ENCODE data around the gene YIPF2.
A peak's percentile ranks its signal among the peaks of the same experiment; 100 is the strongest.
"Not testable (repeated sequence)": the region's sequence is repeated elsewhere in the genome, so short reads cannot be mapped to it uniquely, and the experiment has no call there.

Gene YIPF2

DNA sequence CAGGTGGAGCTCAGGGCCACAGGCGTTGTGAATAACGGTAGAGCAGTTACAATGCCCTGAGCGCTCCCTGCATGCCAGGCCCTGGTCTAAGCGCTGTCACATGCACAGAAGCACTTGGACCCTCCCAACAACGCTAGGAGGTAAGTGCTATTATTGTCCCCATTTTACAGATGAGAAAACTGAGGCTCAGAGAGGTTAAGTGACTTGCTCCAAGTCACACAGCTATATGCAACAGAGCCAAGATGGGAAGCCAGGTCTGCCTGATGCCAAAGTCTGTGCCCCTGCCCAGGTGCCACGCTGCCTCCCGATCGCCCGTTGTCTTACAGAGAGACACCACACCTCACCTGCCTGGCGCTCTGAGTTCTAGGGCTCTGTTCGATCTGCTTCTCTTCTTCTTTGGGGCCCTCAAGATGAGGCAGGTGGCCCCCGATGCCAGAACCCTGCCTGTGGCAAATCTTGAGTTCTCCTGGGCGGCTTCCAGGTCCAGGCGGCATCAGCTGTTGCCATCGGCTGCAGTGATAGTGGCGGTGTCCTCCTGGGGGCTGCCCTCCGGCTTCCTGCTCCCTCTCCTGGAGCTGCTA, 20.0 kb downstream of the YIPF2 start:
- no peak for DNase-seq

GRCh38 chr19:10907925-10908324, 20.5 kb downstream of the YIPF2 start:
- DNase-seq = no peak

DNA sequence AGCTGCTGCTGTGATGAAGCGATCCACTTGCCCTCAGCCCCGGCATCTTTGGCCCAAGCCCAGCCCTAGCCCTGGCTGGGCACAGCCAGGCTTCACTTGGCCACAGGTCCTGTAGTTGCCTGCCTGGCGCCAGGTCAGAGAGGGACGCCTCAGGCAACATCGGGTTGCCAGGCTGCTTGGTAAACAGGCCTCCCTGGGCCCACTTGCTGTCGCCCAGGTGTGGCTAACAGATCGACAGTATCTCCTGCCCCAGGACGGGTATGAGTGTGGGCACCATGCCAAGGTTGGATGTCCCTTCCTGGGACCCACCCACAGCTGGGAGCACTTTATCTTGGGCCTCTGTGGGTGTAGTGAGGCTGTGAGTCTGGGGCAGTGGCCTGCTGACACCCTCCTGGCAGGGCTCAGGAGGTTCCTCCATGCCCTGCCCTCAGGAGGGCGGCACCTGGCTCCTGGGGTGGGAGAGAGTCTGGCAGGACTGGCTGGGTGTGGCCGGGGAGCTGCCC, 29.2 kb downstream of the YIPF2 start:
- DNase-seq = no peak

DNA sequence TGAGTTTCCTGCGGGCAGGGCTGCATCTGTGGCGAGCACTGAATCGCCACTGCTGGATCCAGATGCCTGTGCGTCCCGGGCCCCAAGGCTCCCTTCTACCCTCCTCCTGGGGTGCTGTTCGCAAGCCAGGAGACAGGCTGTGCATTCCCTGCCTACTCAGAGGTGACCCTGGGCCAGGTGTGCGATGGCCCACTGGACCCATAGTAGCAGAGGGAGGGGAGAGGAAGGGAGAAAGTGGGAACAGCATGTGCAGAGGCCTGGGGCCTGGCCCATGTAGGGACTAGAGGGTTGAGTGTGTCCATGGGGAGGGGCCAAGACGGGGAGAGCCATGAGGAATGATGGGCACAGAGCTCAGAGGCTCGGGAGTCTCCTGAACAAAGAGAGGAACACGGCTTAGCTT, 29.8 kb downstream of the YIPF2 start:
- no peak for DNase-seq

- peak; percentile 67 for DNase-seq
Measured at GRCh38 chr19:10896851-10897526, 31.4 kb downstream of the YIPF2 start.

GRCh38 chr19:10895920-10896319, 32.5 kb downstream of the YIPF2 start:
- DNase-seq = no peak

- no peak for DNase-seq
Measured at GRCh38 chr19:10895363-10895762, 33.1 kb downstream of the YIPF2 start.

GRCh38 chr19:10894911-10895213, 33.6 kb downstream of the YIPF2 start:
- no peak for DNase-seq

- no peak for DNase-seq
Measured at GRCh38 chr19:10892256-10892655, 36.2 kb downstream of the YIPF2 start.

DNA sequence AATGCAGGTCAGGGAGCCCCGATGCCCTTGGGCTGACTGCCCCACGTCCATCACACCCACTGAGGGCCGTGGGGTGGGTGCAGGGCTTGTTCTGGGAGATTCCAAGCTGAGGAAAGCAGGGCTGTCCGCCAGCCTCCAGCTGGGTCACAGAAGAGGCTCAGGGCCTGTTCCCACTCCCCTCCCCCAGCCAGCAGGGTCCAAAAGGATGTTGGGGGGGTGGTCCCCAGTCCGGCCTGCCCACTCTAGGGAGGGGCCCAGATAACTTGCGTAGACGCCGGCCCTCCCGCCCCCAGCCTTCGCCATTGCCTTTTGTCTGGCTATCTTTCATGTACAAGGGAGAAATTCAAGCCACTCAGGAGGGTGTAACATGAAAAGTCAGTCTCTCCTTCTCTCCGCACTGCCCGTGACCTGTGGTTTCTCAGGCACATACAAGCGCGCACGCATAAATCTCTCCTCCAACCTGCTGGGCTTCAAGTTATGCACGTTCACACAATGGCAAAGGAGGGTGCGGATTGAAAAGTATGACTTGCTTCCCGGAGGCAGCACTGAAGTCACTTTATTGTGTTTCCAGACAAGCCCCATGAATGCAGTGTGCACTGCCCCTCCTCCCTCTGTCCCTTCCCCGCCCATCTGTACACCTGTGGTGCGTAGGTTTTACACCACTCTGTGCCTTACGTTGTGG, 36.9 kb downstream of the YIPF2 start:
- no peak for DNase-seq

DNA sequence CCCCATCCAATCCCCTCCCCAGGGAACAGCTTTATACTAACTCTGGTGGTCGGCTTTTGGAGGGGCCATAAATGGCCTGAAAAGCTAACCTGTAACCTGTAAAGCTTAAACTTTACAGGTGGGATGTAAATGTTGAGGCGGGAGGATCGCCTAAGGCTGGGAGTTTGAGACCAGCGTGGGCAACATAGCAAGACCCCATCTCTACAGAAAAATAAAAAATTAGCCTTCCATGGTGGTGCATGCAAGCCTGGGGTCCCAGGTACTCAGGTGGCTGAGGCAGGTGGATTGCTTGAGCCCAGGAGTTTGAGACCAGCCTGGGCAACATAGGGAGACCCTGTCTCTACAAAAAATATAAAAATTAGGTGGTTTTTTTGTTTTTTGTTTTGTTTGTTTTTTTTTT, 38.6 kb downstream of the YIPF2 start:
- no peak for DNase-seq

DNA sequence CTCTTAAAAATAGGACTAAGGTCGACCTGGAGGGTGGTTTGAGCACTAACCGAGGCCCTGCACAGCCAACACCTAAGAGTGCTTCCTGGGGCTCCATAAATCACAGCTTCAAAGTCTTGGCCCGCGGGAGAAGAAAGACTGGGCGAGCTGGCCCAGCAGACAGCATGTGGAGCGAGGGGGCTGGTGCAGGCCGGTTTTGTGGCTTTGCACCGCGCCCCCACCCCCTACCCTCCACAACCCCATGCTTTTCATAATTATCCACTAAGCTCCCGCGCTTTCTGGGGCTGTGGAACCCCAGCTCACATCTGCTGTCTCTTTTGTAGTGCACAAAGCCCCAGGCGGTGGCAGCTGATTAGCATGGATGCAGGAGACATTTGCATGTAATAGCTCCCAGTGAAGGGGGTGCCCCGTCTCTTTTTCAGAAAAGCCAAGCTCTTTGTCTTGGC, 40.0 kb downstream of the YIPF2 start:
- DNase-seq = peak; percentile 78

- DNase-seq = no peak
Measured at GRCh38 chr19:10887616-10888367, 40.6 kb downstream of the YIPF2 start.

DNA sequence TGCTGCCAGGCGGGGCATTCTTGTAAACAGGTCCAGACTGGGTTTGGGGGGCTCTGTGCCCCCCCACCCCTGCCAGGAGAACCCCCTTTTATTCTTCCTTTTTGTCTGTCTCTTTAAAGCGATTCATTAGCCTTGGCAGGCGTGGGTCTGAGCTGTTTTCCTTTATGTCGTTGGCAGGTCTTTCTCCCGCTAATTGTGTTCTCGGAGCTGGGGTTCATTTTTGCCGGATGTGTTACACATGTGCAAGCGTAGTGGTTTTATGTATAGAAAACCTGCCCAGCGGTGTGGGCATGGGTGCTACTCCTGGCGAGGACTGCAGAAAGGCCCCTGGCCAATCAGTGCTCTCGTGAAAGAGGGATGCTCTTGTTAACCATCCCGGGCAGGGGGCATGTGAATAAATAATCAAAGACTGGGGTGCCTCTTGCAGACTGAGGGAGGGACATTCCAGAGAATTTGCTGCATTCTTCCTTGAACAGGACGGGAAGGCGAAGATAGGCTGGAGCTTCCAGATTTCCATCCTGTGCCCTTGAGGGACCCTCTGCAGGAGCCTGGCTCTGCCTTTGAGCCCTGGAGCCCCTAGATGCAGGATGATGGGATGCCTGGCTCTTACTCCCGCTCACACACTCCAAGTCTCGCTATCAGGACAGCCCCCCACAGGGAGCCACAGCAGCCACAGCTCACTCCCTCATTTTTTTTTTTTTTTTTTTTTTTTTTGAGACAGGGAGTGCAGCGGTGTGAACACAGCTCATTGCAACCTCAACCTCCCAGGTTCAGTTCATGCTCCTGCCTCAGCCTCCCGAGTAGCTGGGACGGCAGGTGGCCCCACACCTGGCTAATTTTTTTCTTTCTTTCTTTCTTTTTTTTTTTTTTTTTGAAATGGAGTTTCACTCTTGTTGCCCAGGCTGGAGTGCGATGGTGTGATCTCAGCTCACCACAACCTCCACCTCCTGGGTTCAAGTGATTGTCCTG, 43.0 kb downstream of the YIPF2 start:
- no peak for DNase-seq

- DNase-seq = no peak
Measured at GRCh38 chr19:10884274-10884673, 44.2 kb downstream of the YIPF2 start.

- no peak for DNase-seq
Measured at GRCh38 chr19:10882108-10882457, 46.4 kb downstream of the YIPF2 start.

- no peak for DNase-seq
Measured at GRCh38 chr19:10881403-10882107, 46.9 kb downstream of the YIPF2 start.

DNA sequence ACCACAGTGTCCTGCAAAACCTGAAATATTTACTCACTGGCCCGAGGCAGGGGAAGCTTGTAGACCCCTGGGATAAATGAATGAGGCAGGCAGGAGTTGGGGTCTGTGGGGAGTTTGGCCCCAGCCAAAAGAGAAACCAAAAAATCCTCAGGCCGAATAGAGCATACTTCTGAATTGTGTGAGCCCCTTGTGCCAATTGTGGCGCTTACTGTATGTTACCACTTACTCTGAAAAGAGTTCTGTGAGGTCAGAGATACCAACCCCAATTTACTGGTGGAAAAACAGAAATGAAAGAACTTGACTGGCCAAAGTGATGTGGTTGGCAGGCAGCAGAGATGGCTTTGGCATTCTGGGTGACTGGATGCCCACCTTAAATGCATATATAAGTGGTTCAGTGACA, 50.2 kb downstream of the YIPF2 start:
- no peak for DNase-seq

DNA sequence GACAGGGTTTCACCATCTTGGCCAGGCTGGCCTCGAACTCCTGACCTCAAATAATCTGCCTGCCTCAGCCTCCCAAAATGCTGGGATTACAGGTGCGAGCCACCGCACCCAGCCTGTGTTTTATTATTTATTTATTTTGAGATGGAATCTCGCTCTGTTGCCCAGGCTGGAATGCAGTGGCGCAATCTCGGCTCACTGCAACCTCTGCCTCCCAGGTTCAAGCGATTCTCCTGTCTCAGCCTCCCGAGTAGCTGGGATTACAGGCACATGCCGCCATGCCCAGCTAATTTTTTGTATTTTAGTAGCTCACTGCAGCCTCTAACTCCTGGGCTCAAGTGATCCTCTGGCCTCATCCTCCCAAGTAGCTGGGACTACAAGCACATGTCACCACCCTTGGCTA, 50.8 kb downstream of the YIPF2 start:
- not testable (repeated sequence) for DNase-seq

DNA sequence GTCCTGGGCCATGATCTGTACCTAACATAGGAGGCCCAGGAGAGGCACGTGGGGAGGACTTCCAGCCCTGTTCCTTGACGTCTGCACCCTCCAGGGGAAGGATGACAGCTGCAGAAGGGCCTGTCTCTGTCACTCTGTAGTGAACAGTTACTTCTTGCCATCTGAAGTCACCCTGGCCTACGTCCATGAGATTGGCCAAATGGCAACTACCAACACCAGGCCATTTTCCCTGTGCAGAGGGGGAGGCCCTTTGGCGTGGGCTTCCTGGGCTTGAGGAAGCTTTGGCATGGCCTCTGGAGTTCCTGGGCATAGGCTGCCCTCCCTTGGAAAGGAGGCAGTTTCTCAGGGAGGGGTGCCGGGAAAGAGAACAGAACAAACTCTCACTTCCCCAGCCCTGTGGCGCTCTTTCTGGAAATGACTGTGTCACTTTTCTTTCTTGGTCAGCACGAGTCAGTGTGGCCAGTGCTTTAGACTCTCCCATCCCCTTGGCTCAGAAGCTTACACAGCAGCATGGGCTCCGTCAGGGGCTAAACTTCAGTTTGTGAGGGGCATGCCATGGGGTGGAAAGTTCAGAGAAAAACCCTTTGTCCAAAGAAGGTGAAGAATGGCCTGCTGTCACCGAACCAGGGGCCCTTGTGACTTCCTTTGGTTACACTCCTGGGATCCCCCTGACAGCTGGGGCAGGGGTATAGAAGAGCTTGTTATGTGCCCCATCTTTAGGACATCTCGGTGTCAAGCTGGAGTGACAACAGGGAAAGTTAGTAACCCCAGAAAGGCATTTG, 51.8 kb downstream of the YIPF2 start:
- DNase-seq = no peak

DNA sequence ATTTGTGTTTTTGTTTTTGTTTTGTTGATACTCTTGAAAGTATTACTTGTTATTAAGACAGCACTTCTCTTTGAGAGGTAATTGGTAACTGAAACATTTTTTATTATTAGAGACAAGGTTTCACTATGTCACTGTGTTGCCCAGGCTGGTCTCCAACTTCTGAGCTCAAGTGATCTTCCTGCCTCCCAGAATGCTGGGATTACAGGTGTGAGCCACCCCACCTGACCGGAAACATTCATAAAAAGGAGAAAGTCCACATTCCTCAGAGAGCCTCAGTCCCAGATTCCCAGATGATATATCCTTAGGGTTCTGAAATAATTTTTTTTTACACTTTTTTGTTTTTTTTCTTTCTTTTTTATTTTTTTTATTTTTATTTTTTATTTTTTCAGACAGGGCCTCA, 54.4 kb downstream of the YIPF2 start:
- DNase-seq = no peak

Data from NCI-H146 (cell line).